GM18519 (cell line): ENCODE results near the gene NTMT1.

Experiments used
- ATAC-seq: cut with Tn5 transposase; IDR thresholded peaks from one replicate; pipeline ENCODE4 v1.9.1; 2021; ENCODE audit warnings: mild to moderate bottlenecking, moderate library complexity; ENCODE audit not compliant: unreplicated experiment, low FRiP score

Gene NTMT1

DNA sequence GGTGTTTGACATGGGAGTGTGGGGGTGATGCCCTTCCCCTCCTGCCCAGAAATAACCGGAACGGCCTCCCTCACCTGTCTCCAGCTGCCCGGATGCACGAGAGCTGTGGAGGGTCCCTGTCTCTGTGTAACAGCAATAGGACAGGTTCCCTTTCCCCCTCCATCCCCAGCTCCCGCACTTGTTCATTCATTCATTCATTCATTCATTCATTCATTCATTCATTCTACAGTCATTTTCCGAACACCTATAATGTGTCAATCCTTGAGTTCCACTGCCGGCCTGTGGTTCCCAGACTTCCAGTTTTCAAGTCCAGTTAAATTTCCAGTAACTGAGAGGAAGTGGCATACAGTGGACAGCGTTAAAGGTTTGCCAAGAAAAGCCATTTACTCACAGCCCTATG lies 46.7 kb downstream of the NTMT1 start:
- no peak for ATAC-seq

- no peak for ATAC-seq
Observed at GRCh38 chr9:129673602-129674001, 47.6 kb downstream of the NTMT1 start.

DNA sequence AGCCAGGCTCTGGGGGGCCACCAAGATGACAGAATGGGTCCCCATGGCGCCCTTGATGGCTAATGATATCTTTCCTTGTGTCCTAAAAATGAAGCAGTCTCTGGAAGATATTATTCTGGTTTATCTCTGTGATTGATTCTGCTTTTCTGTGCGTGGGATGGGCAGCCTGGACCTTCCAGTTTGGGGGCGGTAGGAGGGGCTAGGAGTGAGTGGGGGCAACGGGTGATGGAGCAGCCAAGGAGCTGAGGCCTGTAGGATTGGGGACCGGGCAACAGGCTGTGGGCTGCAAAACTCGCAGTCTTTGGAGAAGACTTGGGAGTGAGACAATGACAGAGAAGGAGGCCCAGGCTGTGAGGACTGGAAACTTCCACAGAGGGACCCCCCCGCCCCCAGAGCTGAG lies 48.3 kb downstream of the NTMT1 start:
- ATAC-seq = no peak

DNA sequence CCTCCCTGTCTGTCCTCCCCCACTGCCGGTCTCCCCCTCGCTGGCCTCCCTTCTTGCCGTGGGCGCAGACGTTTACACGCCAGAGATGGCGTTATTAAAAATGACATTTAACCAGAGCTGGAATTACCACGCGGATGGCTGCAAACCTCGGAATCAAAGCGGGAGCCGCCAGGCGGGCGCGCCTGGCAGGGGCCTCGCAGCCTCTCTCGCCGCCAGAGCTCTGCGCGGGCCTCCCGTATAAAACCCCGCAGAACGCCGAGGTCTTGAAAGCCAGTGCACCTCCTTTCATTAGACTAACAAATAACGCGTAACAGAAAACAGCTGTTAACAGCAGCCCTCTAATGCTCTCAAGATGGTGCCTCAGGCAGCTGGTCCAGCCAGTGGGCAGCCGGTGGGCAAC lies 49.7 kb downstream of the NTMT1 start:
- no peak for ATAC-seq

DNA sequence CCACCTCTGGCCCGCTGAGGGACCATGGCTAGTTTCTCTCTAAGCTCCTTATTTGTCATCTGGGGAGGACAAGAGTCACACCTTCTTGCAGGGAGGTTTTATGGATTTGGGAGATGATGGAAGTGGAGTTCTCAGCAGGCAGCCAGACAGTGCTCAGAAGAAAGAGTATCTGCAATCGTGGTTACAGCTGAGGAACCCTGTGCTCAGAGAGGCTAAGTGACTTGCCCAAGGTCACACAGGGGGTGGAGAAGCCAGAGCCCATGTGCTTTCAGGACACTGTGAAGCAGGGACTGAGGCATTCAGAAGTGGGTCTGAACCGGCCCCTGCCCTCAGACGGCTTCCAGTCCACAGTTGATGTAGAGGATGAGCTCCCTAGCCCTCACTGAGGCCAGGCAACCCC lies 50.3 kb downstream of the NTMT1 start:
- ATAC-seq = no peak

DNA sequence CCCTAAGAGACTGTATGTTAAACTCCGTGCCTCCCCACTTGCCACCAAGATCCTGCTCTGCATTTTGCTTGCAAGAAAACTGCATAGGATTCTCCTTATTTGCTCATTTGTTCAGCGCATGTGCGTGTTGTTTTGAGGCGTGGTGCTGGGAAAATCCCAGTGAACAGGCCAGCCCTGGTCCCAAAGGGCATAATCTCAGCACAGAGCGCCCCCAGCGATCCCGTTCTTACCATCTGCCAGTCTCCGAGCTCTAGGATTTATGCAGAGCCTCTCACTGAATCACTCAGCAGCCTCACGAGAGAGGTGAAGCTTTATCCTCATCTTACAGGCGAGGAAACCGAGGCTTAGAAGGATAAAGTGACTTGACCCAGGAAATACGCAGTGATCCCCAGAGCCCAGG lies 51.0 kb downstream of the NTMT1 start:
- no peak for ATAC-seq

GRCh38 chr9:129677456-129677855 lies 51.5 kb downstream of the NTMT1 start:
- no peak for ATAC-seq

DNA sequence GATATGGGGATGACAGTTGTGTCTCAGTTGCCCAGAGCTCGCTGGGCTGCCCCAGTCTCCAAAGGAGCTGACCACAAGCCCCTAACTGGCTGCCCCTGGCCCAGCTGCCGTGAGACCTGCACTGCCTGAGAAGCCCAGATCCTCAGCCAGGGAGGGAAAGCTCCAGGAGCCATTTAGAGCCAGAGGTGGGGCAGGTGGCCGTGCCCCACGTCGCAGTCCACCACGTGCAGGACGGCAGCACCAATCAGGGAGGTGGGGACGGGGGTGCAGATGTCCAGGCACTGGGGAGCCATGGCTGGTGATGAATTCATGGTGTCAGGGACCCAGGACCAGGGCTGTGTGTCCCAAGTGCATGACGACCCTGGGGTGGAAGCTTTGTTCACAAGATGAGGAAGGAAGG lies 52.9 kb downstream of the NTMT1 start:
- no peak for ATAC-seq

- no peak for ATAC-seq
Observed at GRCh38 chr9:129679537-129679936, 53.6 kb downstream of the NTMT1 start.

DNA sequence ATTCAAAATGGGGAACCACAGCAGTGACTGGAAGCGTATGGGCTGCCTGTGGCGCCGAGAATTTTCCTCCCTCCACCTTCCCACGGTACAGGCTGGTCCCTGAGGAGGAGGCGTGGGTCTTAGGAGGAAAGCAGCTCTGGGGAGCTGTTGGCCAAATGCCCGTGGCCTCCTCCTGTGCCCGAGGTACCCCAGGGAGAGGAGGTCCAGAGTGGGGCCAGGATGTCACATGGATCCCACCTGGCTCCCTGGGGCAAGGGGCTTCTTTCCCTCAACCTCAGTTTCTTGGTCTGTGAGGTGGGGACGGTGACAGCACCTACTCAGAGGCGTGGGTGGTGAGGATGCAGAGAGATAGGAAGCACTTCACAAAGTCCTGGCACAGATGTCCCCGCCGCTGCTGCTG lies 56.0 kb downstream of the NTMT1 start:
- ATAC-seq = no peak

DNA sequence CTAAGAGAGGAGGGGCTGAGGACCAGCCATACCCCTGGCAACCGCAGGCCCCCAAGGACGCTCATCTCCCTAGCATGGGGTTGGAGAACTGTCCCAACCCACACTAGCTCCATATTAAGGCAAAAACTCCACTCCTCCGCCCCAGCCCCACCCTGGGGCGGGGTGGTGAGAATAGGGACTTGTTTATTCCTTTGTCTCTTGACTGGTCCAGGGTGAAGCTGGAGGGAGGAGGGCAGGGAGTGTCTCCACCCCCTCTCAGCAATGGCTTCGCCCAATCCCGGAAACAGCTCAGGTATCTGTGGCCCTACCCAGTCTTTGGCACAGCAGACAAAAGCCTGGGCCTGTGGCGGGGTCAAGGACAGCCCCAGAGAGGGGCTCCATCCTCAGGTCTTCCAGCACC lies 56.4 kb downstream of the NTMT1 start:
- ATAC-seq = no peak

GRCh38 chr9:129685220-129685932 lies 59.4 kb downstream of the NTMT1 start:
- no peak for ATAC-seq
